GM18873 (cell line): Measurements from ENCODE around the gene SRGAP1.
"Not testable (repeated sequence)": the region's sequence is repeated elsewhere in the genome, so short reads cannot be mapped to it uniquely, and the experiment has no call there.

ENCODE experiments used
- ATAC-seq: cut with Tn5 transposase; IDR thresholded peaks from one replicate; pipeline ENCODE4 v1.9.1; 2021; ENCODE audit warnings: mild to moderate bottlenecking, moderate library complexity, moderate number of reproducible peaks; ENCODE audit not compliant: unreplicated experiment, low FRiP score

SRGAP1 gene

GRCh38 chr12:64029013-64029857 lies 184.7 kb downstream of the SRGAP1 start:
- no peak for ATAC-seq

- no peak for ATAC-seq
These were observed 185.7 kb downstream of the SRGAP1 start for GRCh38 chr12:64030155-64030554.

- not testable (repeated sequence) for ATAC-seq
These were observed 189.6 kb downstream of the SRGAP1 start for GRCh38 chr12:64034056-64034455.

GRCh38 chr12:64034901-64035576 lies 190.5 kb downstream of the SRGAP1 start:
- ATAC-seq: no peak

GRCh38 chr12:64036414-64036813 lies 191.9 kb downstream of the SRGAP1 start:
- ATAC-seq: no peak

GRCh38 chr12:64039281-64039871 lies 194.9 kb downstream of the SRGAP1 start:
- no peak for ATAC-seq

GRCh38 chr12:64042911-64043310 lies 198.4 kb downstream of the SRGAP1 start:
- ATAC-seq: no peak

GRCh38 chr12:64044191-64044590 lies 199.7 kb downstream of the SRGAP1 start:
- ATAC-seq: no peak

- no peak for ATAC-seq
These were observed 206.6 kb downstream of the SRGAP1 start for GRCh38 chr12:64051057-64051456.

- no peak for ATAC-seq
These were observed 208.6 kb downstream of the SRGAP1 start for GRCh38 chr12:64053117-64053516.

- ATAC-seq: no peak
These were observed 209.6 kb downstream of the SRGAP1 start for GRCh38 chr12:64054079-64054520.

GRCh38 chr12:64056741-64057140 lies 212.2 kb downstream of the SRGAP1 start:
- no peak for ATAC-seq

GRCh38 chr12:64057706-64058105 lies 213.2 kb downstream of the SRGAP1 start:
- no peak for ATAC-seq

GRCh38 chr12:64058541-64059265 lies 214.2 kb downstream of the SRGAP1 start:
- ATAC-seq: no peak

GRCh38 chr12:64059685-64060084 lies 215.2 kb downstream of the SRGAP1 start:
- ATAC-seq: no peak

GRCh38 chr12:64061868-64062375 lies 217.4 kb downstream of the SRGAP1 start:
- ATAC-seq: no peak

- no peak for ATAC-seq
These were observed 218.6 kb downstream of the SRGAP1 start for GRCh38 chr12:64063121-64063520.

GRCh38 chr12:64064240-64064639 lies 219.7 kb downstream of the SRGAP1 start:
- ATAC-seq: no peak

GRCh38 chr12:64064706-64065105 lies 220.2 kb downstream of the SRGAP1 start:
- no peak for ATAC-seq

GRCh38 chr12:64065881-64066451 lies 221.5 kb downstream of the SRGAP1 start:
- ATAC-seq: no peak
